CD8-positive, alpha-beta memory T cell (primary cell): Measurements from ENCODE around the gene CYP51A1. TPM values are rescaled to one million over a fixed set of nuclear protein-coding genes. Genes with fewer than 3 reads are reported as not detected.
"Not testable (repeated sequence)": the region's sequence is repeated elsewhere in the genome, so short reads cannot be mapped to it uniquely, and the experiment has no call there.

Source experiments
- CTCF ChIA-PET: fragments of 350-600 bp; sonication (Branson Sonifier 250); formaldehyde crosslinking; loops from one replicate; lab custom pipeline; 2021; ENCODE audit warnings: antibody characterized with exemption; lab: Charles Lee
- POLR2A ChIA-PET: fragments of 350-600 bp; sonication (Branson Sonifier 250); formaldehyde crosslinking; loops from one replicate; lab custom pipeline; 2021; ENCODE audit warnings: antibody characterized with exemption; lab: Charles Lee
- DNase-seq, 5 donors: peaks; one replicate each; pipeline versions ENCODE4 v3.0.0 to v3.0.0-alpha.2; 2020 to 2022; ENCODE audit warnings: mixed read lengths in 1 of 5
- H3K27ac ChIP-seq: one replicate; pipeline ENCODE4 v1.7.0; 2013; ENCODE audit warnings: low read depth, mild to moderate bottlenecking, low read length, moderate library complexity
- H3K27me3 ChIP-seq: 2 replicates; pipeline ENCODE4 v1.7.0; 2013; ENCODE audit warnings: low read length, mild to moderate bottlenecking; ENCODE audit not compliant: insufficient read depth, poor library complexity, severe bottlenecking
- H3K36me3 ChIP-seq: 2 replicates; pipeline ENCODE4 v1.7.0; 2013; ENCODE audit warnings: mild to moderate bottlenecking, low read length, moderate library complexity; ENCODE audit not compliant: insufficient read depth
- H3K4me1 ChIP-seq: 2 replicates; pipeline ENCODE4 v1.7.0; 2013; ENCODE audit warnings: mild to moderate bottlenecking, low read length, moderate library complexity; ENCODE audit not compliant: insufficient read depth
- H3K4me3 ChIP-seq: 2 replicates; pipeline ENCODE4 v1.7.0; 2013; ENCODE audit warnings: mild to moderate bottlenecking, low read length
- H3K9me3 ChIP-seq: 2 replicates; pipeline ENCODE4 v1.7.0; 2013; ENCODE audit warnings: mild to moderate bottlenecking, low read length
- H3K27ac Mint-ChIP-seq, 8 donors: one replicate each; pipeline ENCODE4 v1.8.0; 2020 to 2021; ENCODE audit warnings: mixed read lengths in 8 of 8, mild to moderate bottlenecking in 6 of 8, inconsistent platforms in 3 of 8, moderate library complexity in 3 of 8
- H3K27me3 Mint-ChIP-seq, 2 donors: one replicate each; pipeline ENCODE4 v1.8.0; 2020 to 2021; ENCODE audit warnings: mixed read lengths in 2 of 2, mild to moderate bottlenecking in 1 of 2, moderate library complexity in 1 of 2
- H3K36me3 Mint-ChIP-seq, 3 donors: one replicate each; pipeline ENCODE4 v1.8.0; 2020 to 2021; ENCODE audit warnings: mixed read lengths in 3 of 3, inconsistent platforms in 1 of 3, mild to moderate bottlenecking in 1 of 3
- H3K4me1 Mint-ChIP-seq, 3 donors: one replicate each; pipeline ENCODE4 v1.8.0; 2020 to 2021; ENCODE audit warnings: mixed read lengths in 3 of 3, inconsistent platforms in 1 of 3, mild to moderate bottlenecking in 1 of 3
- H3K4me3 Mint-ChIP-seq, 7 donors: one replicate each; pipeline ENCODE4 v1.8.0; 2020 to 2021; ENCODE audit warnings: mixed read lengths in 7 of 7, mild to moderate bottlenecking in 6 of 7, moderate library complexity in 4 of 7, inconsistent platforms in 2 of 7
- H3K9me3 Mint-ChIP-seq, 5 donors: one replicate each; pipeline ENCODE4 v1.8.0; 2020 to 2022; ENCODE audit warnings: mixed read lengths in 5 of 5, mild to moderate bottlenecking in 3 of 5, moderate library complexity in 2 of 5, inconsistent platforms in 1 of 5
- polyA plus RNA-seq: library from polyadenylated mRNA; unstranded; fragments of 300-500 nt; fragmentation: Illumina TruSeq; gene quantifications from one replicate; pipeline ENCODE4 v1.2.3, GENCODE V29; 2021
- total RNA-seq, 2 experiments: library from RNA; stranded (reverse); gene quantifications; one replicate each; pipeline ENCODE4 v1.2.3, GENCODE V29; 2021

CYP51A1 gene
- total and polyA plus RNA-seq, 3 experiments from 2014 or later, result 13.4 to 44.5 (median 44.5) TPM

- Histone ChIP-seq H3K36me3 (peaks cover under 1% of the 10 kb centered on the region), H3K4me1 (no peaks in the 10 kb centered on the region), H3K27ac (no peak overlapping the region), H3K9me3 (no peaks in the 10 kb centered on the region), H3K27me3 (no peaks in the 10 kb centered on the region), H3K4me3 (no peak overlapping the region)
- Mint-ChIP-seq H3K4me3 (no peak overlapping the region), H3K36me3 (peaks cover 14 to 53% (median 19%) of the 10 kb centered on the region in 3 donors), H3K27me3 (no peaks in the 10 kb centered on the region), H3K9me3 (no peaks in the 10 kb centered on the region), H3K4me1 (peaks cover 2 to 14% (median 2%) of the 10 kb centered on the region in 3 donors), H3K27ac (no peak overlapping the region)
- no peak for DNase-seq
- ChIA-PET CTCF (no interaction called here), POLR2A (no interaction called here)
Measured at GRCh38 chr7:92116949-92117348, 17.3 kb downstream of the CYP51A1 start.

GRCh38 chr7:92115821-92116220 is 18.5 kb downstream of the CYP51A1 start:
- peaks cover 2 to 13% (median 2%) of the 10 kb centered on the region in 3 donors for H3K4me1 Mint-ChIP-seq
- DNase-seq, result no peak
- H3K9me3 Mint-ChIP-seq, result no peaks in the 10 kb centered on the region
- H3K27ac Mint-ChIP-seq, result no peak overlapping the region
- Histone ChIP-seq H3K27ac (no peak overlapping the region), H3K9me3 (no peaks in the 10 kb centered on the region), H3K4me1 (no peaks in the 10 kb centered on the region), H3K4me3 (no peak overlapping the region), H3K36me3 (no peaks in the 10 kb centered on the region), H3K27me3 (no peaks in the 10 kb centered on the region)
- POLR2A ChIA-PET, result no interaction called here
- H3K27me3 Mint-ChIP-seq, result no peaks in the 10 kb centered on the region
- CTCF ChIA-PET, result no interaction called here
- no peak overlapping the region for H3K4me3 Mint-ChIP-seq
- peaks cover 5 to 52% (median 14%) of the 10 kb centered on the region in 3 donors for H3K36me3 Mint-ChIP-seq

GRCh38 chr7:92110857-92111256 is 23.4 kb downstream of the CYP51A1 start:
- DNase-seq, result no peak
- H3K4me1 Mint-ChIP-seq, result peaks cover 0 to 1% (median 0%) of the 10 kb centered on the region in 3 donors

GRCh38 chr7:92108821-92109220 is 25.5 kb downstream of the CYP51A1 start:
- Mint-ChIP-seq H3K9me3 (no peaks in the 10 kb centered on the region), H3K4me3 (no peak overlapping the region), H3K27ac (peak overlapping the region in 1 of 8 donors; percentile 43), H3K27me3 (no peaks in the 10 kb centered on the region), H3K36me3 (peaks cover 0 to 76% (median 20%) of the 10 kb centered on the region in 3 donors), H3K4me1 (peaks cover 0 to 1% (median 0%) of the 10 kb centered on the region in 3 donors)
- Histone ChIP-seq H3K27ac (no peak overlapping the region), H3K4me1 (no peaks in the 10 kb centered on the region), H3K4me3 (no peak overlapping the region), H3K27me3 (no peaks in the 10 kb centered on the region), H3K36me3 (peaks cover 13% of the 10 kb centered on the region), H3K9me3 (no peaks in the 10 kb centered on the region)
- ChIA-PET POLR2A (no interaction called here), CTCF (no interaction called here)
- no peak for DNase-seq

More at GRCh38 chr7:92110857-92111256, 23.4 kb downstream of the CYP51A1 start:
- Mint-ChIP-seq H3K9me3 (no peaks in the 10 kb centered on the region), H3K36me3 (peaks cover 0 to 69% (median 12%) of the 10 kb centered on the region in 3 donors), H3K4me3 (no peak overlapping the region), H3K27ac (peak overlapping the region in 1 of 8 donors; percentile 26), H3K27me3 (no peaks in the 10 kb centered on the region)
- H3K27me3 ChIP-seq, result no peaks in the 10 kb centered on the region
- H3K36me3 ChIP-seq, result peaks cover 4% of the 10 kb centered on the region
- no peaks in the 10 kb centered on the region for H3K4me1 ChIP-seq
- H3K27ac ChIP-seq, result no peak overlapping the region
- H3K9me3 ChIP-seq, result no peaks in the 10 kb centered on the region
- CTCF ChIA-PET, result no interaction called here
- H3K4me3 ChIP-seq, result no peak overlapping the region
- POLR2A ChIA-PET, result no interaction called here

- H3K27ac Mint-ChIP-seq, H3K27me3 ChIP-seq, H3K9me3 Mint-ChIP-seq, H3K4me3 Mint-ChIP-seq, H3K27ac ChIP-seq, H3K27me3 Mint-ChIP-seq, H3K4me1 Mint-ChIP-seq, POLR2A ChIA-PET, CTCF ChIA-PET, H3K9me3 ChIP-seq, H3K4me1 ChIP-seq, DNase-seq, H3K4me3 ChIP-seq: not testable (repeated sequence)
- peaks cover 6 to 77% (median 37%) of the 10 kb centered on the region in 3 donors for H3K36me3 Mint-ChIP-seq
- peaks cover 21% of the 10 kb centered on the region for H3K36me3 ChIP-seq
Measured at GRCh38 chr7:92102862-92103261, 31.4 kb downstream of the CYP51A1 start.

GRCh38 chr7:92100534-92100933 is 33.7 kb downstream of the CYP51A1 start:
- no peak overlapping the region for H3K4me3 Mint-ChIP-seq
- H3K27ac Mint-ChIP-seq, result peak overlapping the region in 1 of 8 donors; percentile 76
- CTCF ChIA-PET, result no interaction called here
- no peaks in the 10 kb centered on the region for H3K4me1 Mint-ChIP-seq
- Histone ChIP-seq H3K4me1 (no peaks in the 10 kb centered on the region), H3K9me3 (no peaks in the 10 kb centered on the region), H3K27me3 (no peaks in the 10 kb centered on the region), H3K36me3 (peaks cover 29% of the 10 kb centered on the region), H3K27ac (no peak overlapping the region), H3K4me3 (no peak overlapping the region)
- peaks cover 15 to 78% (median 41%) of the 10 kb centered on the region in 3 donors for H3K36me3 Mint-ChIP-seq
- H3K9me3 Mint-ChIP-seq, result no peaks in the 10 kb centered on the region
- POLR2A ChIA-PET, result no interaction called here
- no peaks in the 10 kb centered on the region for H3K27me3 Mint-ChIP-seq
- no peak for DNase-seq

GRCh38 chr7:92095380-92095779 is 38.9 kb downstream of the CYP51A1 start:
- peak overlapping the region in 1 of 8 donors; percentile 32 for H3K27ac Mint-ChIP-seq
- no peak overlapping the region for H3K4me3 ChIP-seq
- CTCF ChIA-PET, result no interaction called here
- H3K36me3 Mint-ChIP-seq, result peaks cover 11 to 76% (median 29%) of the 10 kb centered on the region in 3 donors
- peaks cover 32% of the 10 kb centered on the region for H3K36me3 ChIP-seq
- no peak overlapping the region for H3K27ac ChIP-seq
- H3K4me3 Mint-ChIP-seq, result no peak overlapping the region
- no peaks in the 10 kb centered on the region for H3K9me3 ChIP-seq
- no peaks in the 10 kb centered on the region for H3K27me3 ChIP-seq
- POLR2A ChIA-PET, result no interaction called here
- no peaks in the 10 kb centered on the region for H3K27me3 Mint-ChIP-seq
- no peaks in the 10 kb centered on the region for H3K4me1 ChIP-seq
- no peaks in the 10 kb centered on the region for H3K4me1 Mint-ChIP-seq
- no peaks in the 10 kb centered on the region for H3K9me3 Mint-ChIP-seq
- no peak for DNase-seq

- H3K27ac Mint-ChIP-seq, result no peak overlapping the region
- H3K4me1 Mint-ChIP-seq, result no peaks in the 10 kb centered on the region
- H3K36me3 Mint-ChIP-seq, result peaks cover 19 to 75% (median 33%) of the 10 kb centered on the region in 3 donors
- Histone ChIP-seq H3K4me3 (no peak overlapping the region), H3K9me3 (no peaks in the 10 kb centered on the region), H3K4me1 (no peaks in the 10 kb centered on the region), H3K36me3 (peaks cover 21% of the 10 kb centered on the region), H3K27ac (no peak overlapping the region), H3K27me3 (no peaks in the 10 kb centered on the region)
- H3K27me3 Mint-ChIP-seq, result no peaks in the 10 kb centered on the region
- ChIA-PET CTCF (no interaction called here), POLR2A (no interaction called here)
- H3K4me3 Mint-ChIP-seq, result no peak overlapping the region
- no peaks in the 10 kb centered on the region for H3K9me3 Mint-ChIP-seq
- DNase-seq, result no peak
Measured at GRCh38 chr7:92092210-92092609, 42.1 kb downstream of the CYP51A1 start.
